Stimulated activated CD4-positive, alpha-beta T cell treated with anti-CD3 and anti-CD28 coated beads, Interleukin-1b, Interleukin-23, amount 100 ng/mL, for 48 hours (primary cell): ENCODE data around the gene LMNTD2.
A peak's percentile ranks its signal among the peaks of the same experiment; 100 is the strongest.

Experiments
- DNase-seq: peaks from one replicate; pipeline ENCODE4 v3.0.0-alpha.2; 2020

LMNTD2 gene

GRCh38 chr11:567011-567628 lies 6.6 kb upstream of the LMNTD2 start:
- DNase-seq, result no peak

GRCh38 chr11:565921-566509 lies 5.5 kb upstream of the LMNTD2 start:
- DNase-seq, result no peak

GRCh38 chr11:563812-564578 lies 3.5 kb upstream of the LMNTD2 start:
- DNase-seq, result no peak

GRCh38 chr11:563066-563811 lies 2.7 kb upstream of the LMNTD2 start:
- DNase-seq, result no peak

- no peak for DNase-seq
Observed at GRCh38 chr11:562046-562645, 1.6 kb upstream of the LMNTD2 start.

- DNase-seq, result no peak
Observed at GRCh38 chr11:561148-562003, 838 bp upstream of the LMNTD2 start.

- DNase-seq, result no peak
Observed at GRCh38 chr11:559712-560304, 730 bp downstream of the LMNTD2 start.

GRCh38 chr11:559020-559620 lies 1.4 kb downstream of the LMNTD2 start:
- DNase-seq, result no peak

GRCh38 chr11:558503-558902 lies 2.0 kb downstream of the LMNTD2 start:
- no peak for DNase-seq

- DNase-seq, result no peak
Observed at GRCh38 chr11:557328-558132, 3.0 kb downstream of the LMNTD2 start.

GRCh38 chr11:556662-557256 lies 3.8 kb downstream of the LMNTD2 start:
- DNase-seq, result no peak

- no peak for DNase-seq
Observed at GRCh38 chr11:555780-556661, 4.5 kb downstream of the LMNTD2 start.

- no peak for DNase-seq
Observed at GRCh38 chr11:555227-555779, 5.2 kb downstream of the LMNTD2 start.

- DNase-seq, result peak; percentile 71
Observed at GRCh38 chr11:554428-555226, 5.9 kb downstream of the LMNTD2 start.

- DNase-seq, result no peak
Observed at GRCh38 chr11:553988-554340, 6.6 kb downstream of the LMNTD2 start.

GRCh38 chr11:553083-553987 lies 7.2 kb downstream of the LMNTD2 start:
- DNase-seq, result no peak

GRCh38 chr11:551596-551995 lies 8.9 kb downstream of the LMNTD2 start:
- no peak for DNase-seq
